Aorta (tissue), 5 donors: Measurements from ENCODE around the gene ARPP21. TPM values are rescaled to one million over a fixed set of nuclear protein-coding genes. Genes with fewer than 3 reads are reported as not detected.

ENCODE experiments used
- ATAC-seq: fragments of 200-7000 bp; cut with Tn5 transposase; one replicate; pipeline ENCODE4 v1.9.1; 2022; ENCODE audit warnings: moderate library complexity; ENCODE audit not compliant: low FRiP score
- DNase-seq, 2 donors: peaks; one replicate each; pipeline ENCODE4 v3.0.0-alpha.2; 2020
- H3K27ac ChIP-seq, 2 donors: one replicate each; pipeline ENCODE4 v1.5.1; 2013; ENCODE audit warnings: low read length in 2 of 2, mild to moderate bottlenecking in 2 of 2, moderate library complexity in 2 of 2, control low read depth in 1 of 2, inconsistent platforms in 1 of 2, low read depth in 1 of 2
- H3K27me3 ChIP-seq, 2 donors: one replicate each; pipeline ENCODE4 v1.6.1; 2013; ENCODE audit warnings: control low read depth in 1 of 2, low read length in 1 of 2, mild to moderate bottlenecking in 1 of 2, moderate library complexity in 1 of 2; ENCODE audit not compliant: insufficient read depth in 2 of 2, control insufficient read depth in 1 of 2
- H3K36me3 ChIP-seq, 2 donors: one replicate each; pipeline ENCODE4 v1.6.1; 2013; ENCODE audit warnings: control low read depth in 1 of 2, low read length in 1 of 2, mild to moderate bottlenecking in 1 of 2; ENCODE audit not compliant: insufficient read depth in 2 of 2, control insufficient read depth in 1 of 2
- H3K4me1 ChIP-seq, 2 donors: one replicate each; pipeline ENCODE4 v1.6.1; 2013; ENCODE audit warnings: low read length in 2 of 2, control low read depth in 1 of 2, mild to moderate bottlenecking in 1 of 2, moderate library complexity in 1 of 2; ENCODE audit not compliant: insufficient read depth in 2 of 2, control insufficient read depth in 1 of 2
- H3K4me3 ChIP-seq, 2 donors: one replicate each; pipeline ENCODE4 v1.5.1; 2013; ENCODE audit warnings: low read length in 2 of 2, control low read depth in 1 of 2, mild to moderate bottlenecking in 1 of 2
- H3K9me3 ChIP-seq: one replicate; pipeline ENCODE4 v1.6.1; 2013; ENCODE audit warnings: mild to moderate bottlenecking, low read length; ENCODE audit not compliant: control insufficient read depth
- WGBS, 2 donors: extraction: QIAGEN DNeasy Blood & Tissue Kit; methylation state at CpG; one replicate each; pipeline ENCODE4 v1.1.7; 2013; 5-methylcytosine and 5-hydroxymethylcytosine counted together
- intact Hi-C, 2 donors: fragments of 100-400 bp; cut with DNase I; formaldehyde crosslinking; loops; one replicate each; pipeline versions ENCODE4 v1.14.2 to v1.15.0; 2022
- polyA plus RNA-seq, 2 donors: library from polyadenylated mRNA; stranded (reverse); fragments of 200-250 nt; gene quantifications; one replicate each; pipeline ENCODE4 v1.2.3, GENCODE V29; 2013
- total RNA-seq, 2 donors: library from RNA; stranded (reverse); fragmentation: NEBNext Ultra II Directional; extraction: Animal tissue kit (Norgen Biotek cat#: 25700); gene quantifications; one replicate each; pipeline ENCODE4 v1.2.1, GENCODE V29; 2021
- donor health status: healthy with polysubstance abuse.
- donor health status: Bipolar disorder and iron deficiency.
- donor health status: DM: no; HTN: no; CAD: no.
- donor health status: DM: no; HTN: no; CAD: no.
- donor health status: DM: yes; HTN: yes; CAD: no.

ARPP21 gene
- total and polyA plus RNA-seq, 4 donors: 1.8 to 9.5 (median 4.9) TPM

GRCh38 chr3:35648347-35648746 lies 9.0 kb downstream of the ARPP21 start:
- Histone ChIP-seq H3K4me1 (peaks cover 0 to 2% of the 10 kb centered on the region in 2 donors), H3K27ac (peak overlapping the region in 1 of 2 donors; percentile 36), H3K4me3 (no peak overlapping the region), H3K27me3 (no peaks in the 10 kb centered on the region), H3K36me3 (no peaks in the 10 kb centered on the region), H3K9me3 (no peaks in the 10 kb centered on the region)
- DNase-seq (no peak), ATAC-seq (no peak)
- 22 to 27% methylated on average over 2 of the region's 2 CpGs for WGBS, 2 donors
- intact Hi-C loops: no loop called here

- intact Hi-C loops: no loop called here
Observed at GRCh38 chr3:35649405-35649804, 10.1 kb downstream of the ARPP21 start.

GRCh38 chr3:35651426-35651825 lies 12.1 kb downstream of the ARPP21 start:
- H3K36me3 ChIP-seq: no peaks in the 10 kb centered on the region
- H3K4me3 ChIP-seq: no peak overlapping the region
- DNase-seq (no peak), ATAC-seq (no peak)
- H3K27me3 ChIP-seq: no peaks in the 10 kb centered on the region
- intact Hi-C loops: no loop called here
- H3K9me3 ChIP-seq: no peaks in the 10 kb centered on the region
- peaks cover 0 to 2% of the 10 kb centered on the region in 2 donors for H3K4me1 ChIP-seq
- WGBS, 2 donors: 9 to 28% methylated on average over 1 of the region's 1 CpG
- no peak overlapping the region for H3K27ac ChIP-seq

More at GRCh38 chr3:35649405-35649804, 10.1 kb downstream of the ARPP21 start:
- H3K36me3 ChIP-seq: no peaks in the 10 kb centered on the region
- no peak overlapping the region for H3K4me3 ChIP-seq
- peaks cover 0 to 2% of the 10 kb centered on the region in 2 donors for H3K4me1 ChIP-seq
- 89 to 91% methylated on average over 2 of the region's 2 CpGs for WGBS, 2 donors
- DNase-seq: no peak
- no peaks in the 10 kb centered on the region for H3K9me3 ChIP-seq
- H3K27ac ChIP-seq: no peak overlapping the region
- ATAC-seq: no peak
- H3K27me3 ChIP-seq: no peaks in the 10 kb centered on the region

GRCh38 chr3:35651851-35652250 lies 12.5 kb downstream of the ARPP21 start:
- intact Hi-C loops: no loop called here
- Histone ChIP-seq H3K27ac (no peak overlapping the region), H3K4me3 (no peak overlapping the region), H3K4me1 (peaks cover 0 to 2% of the 10 kb centered on the region in 2 donors), H3K9me3 (no peaks in the 10 kb centered on the region), H3K27me3 (no peaks in the 10 kb centered on the region), H3K36me3 (no peaks in the 10 kb centered on the region)
- ATAC-seq (no peak), DNase-seq (no peak)
- WGBS, 2 donors: 24 to 34% methylated on average over 1 of the region's 1 CpG

GRCh38 chr3:35653347-35653746 lies 14.0 kb downstream of the ARPP21 start:
- no peaks in the 10 kb centered on the region for H3K36me3 ChIP-seq
- no peak overlapping the region for H3K27ac ChIP-seq
- H3K4me1 ChIP-seq: peaks cover 0 to 2% of the 10 kb centered on the region in 2 donors
- no peak for DNase-seq
- no peaks in the 10 kb centered on the region for H3K27me3 ChIP-seq
- WGBS, 2 donors: 96 to 98% methylated on average over 7 of the region's 7 CpGs
- intact Hi-C loops: no loop called here
- H3K9me3 ChIP-seq: no peaks in the 10 kb centered on the region
- H3K4me3 ChIP-seq: no peak overlapping the region
- ATAC-seq: no peak

- no peaks in the 10 kb centered on the region for H3K9me3 ChIP-seq
- WGBS, 2 donors: 87 to 89% methylated on average over 5 of the region's 5 CpGs
Observed at GRCh38 chr3:35654476-35654875, 15.2 kb downstream of the ARPP21 start.

GRCh38 chr3:35658686-35659085 lies 19.4 kb downstream of the ARPP21 start:
- WGBS, 2 donors: 97% methylated on average over 1 of the region's 1 CpG
- intact Hi-C loops: no loop called here
- ATAC-seq (no peak), DNase-seq (no peak)
- Histone ChIP-seq H3K27ac (no peak overlapping the region), H3K36me3 (no peaks in the 10 kb centered on the region), H3K4me1 (no peaks in the 10 kb centered on the region), H3K27me3 (no peaks in the 10 kb centered on the region), H3K4me3 (no peak overlapping the region), H3K9me3 (no peaks in the 10 kb centered on the region)

More at GRCh38 chr3:35654476-35654875, 15.2 kb downstream of the ARPP21 start:
- DNase-seq (no peak), ATAC-seq (no peak)
- H3K27me3 ChIP-seq: no peaks in the 10 kb centered on the region
- intact Hi-C loops: no loop called here
- no peak overlapping the region for H3K27ac ChIP-seq
- H3K4me1 ChIP-seq: peaks cover 0 to 2% of the 10 kb centered on the region in 2 donors
- no peak overlapping the region for H3K4me3 ChIP-seq
- no peaks in the 10 kb centered on the region for H3K36me3 ChIP-seq

GRCh38 chr3:35659768-35660167 lies 20.4 kb downstream of the ARPP21 start:
- DNase-seq (no peak), ATAC-seq (no peak)
- no peaks in the 10 kb centered on the region for H3K27me3 ChIP-seq
- intact Hi-C loops: no loop called here
- H3K36me3 ChIP-seq: no peaks in the 10 kb centered on the region
- no peaks in the 10 kb centered on the region for H3K9me3 ChIP-seq
- no peak overlapping the region for H3K27ac ChIP-seq
- H3K4me1 ChIP-seq: no peaks in the 10 kb centered on the region
- no peak overlapping the region for H3K4me3 ChIP-seq

GRCh38 chr3:35663471-35663870 lies 24.1 kb downstream of the ARPP21 start:
- Histone ChIP-seq H3K27me3 (no peaks in the 10 kb centered on the region), H3K36me3 (no peaks in the 10 kb centered on the region), H3K9me3 (no peaks in the 10 kb centered on the region), H3K4me3 (no peak overlapping the region), H3K27ac (no peak overlapping the region), H3K4me1 (no peaks in the 10 kb centered on the region)
- ATAC-seq (peak; percentile 57), DNase-seq (no peak)
- intact Hi-C loops: no loop called here
- 82 to 88% methylated on average over 10 of the region's 10 CpGs for WGBS, 2 donors
